ENCODE results near the gene TACR1.

- TF ChIP-seq CTCF (IDR thresholded peaks at IDR 0.05) (no peak), POLR2A (IDR thresholded peaks at IDR 0.05) (no peak)
Measured at GRCh38 chr2:75021672-75022071, 177.6 kb downstream of the TACR1 start.
